ENCODE results near the gene ACTN2.

DNA sequence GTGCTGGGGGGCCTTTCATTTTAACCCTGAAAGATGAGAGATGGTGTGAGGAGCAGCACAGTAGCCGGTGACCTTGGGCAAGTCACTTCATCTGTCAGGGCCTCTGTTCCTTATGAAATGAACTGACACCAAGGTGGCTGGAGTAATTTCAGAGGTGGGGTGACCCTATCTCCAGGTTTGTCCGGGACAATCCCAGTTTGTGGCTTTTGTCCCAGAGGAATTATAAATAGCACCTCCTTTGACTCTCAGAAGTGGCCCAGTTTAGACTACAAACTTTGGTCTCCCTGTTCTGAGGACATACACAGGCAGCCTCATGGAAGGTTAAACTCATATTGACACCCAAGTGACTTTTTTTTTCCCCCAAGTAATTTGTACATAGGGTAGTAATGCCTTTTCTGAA is 14.6 kb downstream of the ACTN2 start:
- TF ChIP-seq, protein P1, sequence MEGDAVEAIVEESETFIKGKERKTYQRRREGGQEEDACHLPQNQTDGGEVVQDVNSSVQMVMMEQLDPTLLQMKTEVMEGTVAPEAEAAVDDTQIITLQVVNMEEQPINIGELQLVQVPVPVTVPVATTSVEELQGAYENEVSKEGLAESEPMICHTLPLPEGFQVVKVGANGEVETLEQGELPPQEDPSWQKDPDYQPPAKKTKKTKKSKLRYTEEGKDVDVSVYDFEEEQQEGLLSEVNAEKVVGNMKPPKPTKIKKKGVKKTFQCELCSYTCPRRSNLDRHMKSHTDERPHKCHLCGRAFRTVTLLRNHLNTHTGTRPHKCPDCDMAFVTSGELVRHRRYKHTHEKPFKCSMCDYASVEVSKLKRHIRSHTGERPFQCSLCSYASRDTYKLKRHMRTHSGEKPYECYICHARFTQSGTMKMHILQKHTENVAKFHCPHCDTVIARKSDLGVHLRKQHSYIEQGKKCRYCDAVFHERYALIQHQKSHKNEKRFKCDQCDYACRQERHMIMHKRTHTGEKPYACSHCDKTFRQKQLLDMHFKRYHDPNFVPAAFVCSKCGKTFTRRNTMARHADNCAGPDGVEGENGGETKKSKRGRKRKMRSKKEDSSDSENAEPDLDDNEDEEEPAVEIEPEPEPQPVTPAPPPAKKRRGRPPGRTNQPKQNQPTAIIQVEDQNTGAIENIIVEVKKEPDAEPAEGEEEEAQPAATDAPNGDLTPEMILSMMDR (IDR thresholded peaks at IDR 0.05; ENCODE audit: low read length) = no peak
- TF ChIP-seq EZH2 (optimal IDR thresholded peaks at IDR 0.05; ENCODE audit: low read depth, low read length) = no peak
